ENCODE data around the gene SPATC1L.

The SPATC1L gene

GRCh38 chr21:46117586-46118315 is 66.5 kb downstream of the SPATC1L start:
- DNase-seq: peak; percentile 7

GRCh38 chr21:46116776-46117585 is 67.3 kb downstream of the SPATC1L start:
- peak; percentile 7 for DNase-seq

GRCh38 chr21:46116189-46116775 is 68.0 kb downstream of the SPATC1L start:
- DNase-seq: peak; percentile 7

GRCh38 chr21:46115441-46116188 is 68.6 kb downstream of the SPATC1L start:
- peak; percentile 7 for DNase-seq

GRCh38 chr21:46114963-46115362 is 69.3 kb downstream of the SPATC1L start:
- DNase-seq: no peak

- no peak for DNase-seq
Measured at GRCh38 chr21:46113497-46114176, 70.6 kb downstream of the SPATC1L start.

- DNase-seq: no peak
Measured at GRCh38 chr21:46112725-46113215, 71.5 kb downstream of the SPATC1L start.

GRCh38 chr21:46111857-46112724 is 72.2 kb downstream of the SPATC1L start:
- DNase-seq: peak; percentile 10

GRCh38 chr21:46111193-46111571 is 73.1 kb downstream of the SPATC1L start:
- DNase-seq: no peak

Data from activated naive CD4-positive, alpha-beta T cell treated with anti-CD3 and anti-CD28 coated beads, Interleukin-2, amount 50 U/mL, for 16 hours (primary cell).